NCI-H460 (cell line): ENCODE data around the gene SPEG. TPM values are rescaled to one million over a fixed set of nuclear protein-coding genes. Genes with fewer than 3 reads are reported as not detected.

Experiments used
- DNase-seq: peaks from one replicate; pipeline ENCODE4 v3.0.0-alpha.2; 2016; ENCODE audit warnings: low read depth; ENCODE audit errors: extremely low read depth
- total RNA-seq: library from RNA; depleted of rRNA; stranded (reverse); fragments of >200 nt; shearing (Covaris generic); gene quantifications from 2 replicates; pipeline ENCODE4 v1.2.3, GENCODE V29; 2014

SPEG gene
- total RNA-seq, 1 experiment from 2014 or later: 0.99 TPM

DNA sequence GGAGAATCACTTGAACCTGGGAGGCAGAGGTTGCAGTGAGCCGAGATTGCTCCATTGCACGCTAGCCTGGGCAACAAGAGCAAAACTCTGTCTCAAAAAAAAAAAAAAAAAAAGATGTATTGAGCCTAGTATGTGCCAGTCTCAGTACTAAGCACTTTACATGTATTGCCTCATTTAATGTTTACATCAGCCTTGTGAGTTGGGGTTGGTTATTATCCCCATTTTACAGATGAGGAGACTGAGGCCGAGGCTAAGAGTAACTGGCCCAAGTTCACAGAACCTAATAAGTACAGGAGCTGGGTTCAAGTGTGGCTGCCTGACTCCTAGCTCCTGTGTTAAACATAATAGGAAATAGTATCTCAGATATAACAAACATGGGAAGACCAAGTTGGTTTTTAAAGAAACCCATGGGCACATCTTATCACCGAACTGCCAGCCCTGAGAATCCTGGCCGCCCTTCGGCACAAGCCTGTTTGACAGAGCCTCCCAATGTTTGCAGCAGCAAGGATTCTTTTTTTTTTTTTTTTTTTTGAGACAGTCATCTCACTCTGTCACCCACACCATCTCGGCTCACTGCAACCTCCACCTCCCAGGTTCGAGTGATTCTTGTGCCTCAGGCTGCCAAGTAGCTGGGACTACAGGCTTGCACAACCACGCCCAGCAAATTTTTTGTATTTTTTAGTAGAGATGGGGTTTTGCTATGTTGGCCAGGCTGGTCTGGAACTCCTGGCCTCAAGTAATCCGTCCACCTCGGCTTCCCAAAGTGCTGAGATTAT lies 39.8 kb downstream of the SPEG start:
- no peak for DNase-seq

GRCh38 chr2:219475278-219475677 lies 40.6 kb downstream of the SPEG start:
- DNase-seq: no peak

GRCh38 chr2:219475697-219476651 lies 41.3 kb downstream of the SPEG start:
- peak; percentile 44 for DNase-seq

- DNase-seq: no peak
These were observed 42.1 kb downstream of the SPEG start for GRCh38 chr2:219476652-219477151.

DNA sequence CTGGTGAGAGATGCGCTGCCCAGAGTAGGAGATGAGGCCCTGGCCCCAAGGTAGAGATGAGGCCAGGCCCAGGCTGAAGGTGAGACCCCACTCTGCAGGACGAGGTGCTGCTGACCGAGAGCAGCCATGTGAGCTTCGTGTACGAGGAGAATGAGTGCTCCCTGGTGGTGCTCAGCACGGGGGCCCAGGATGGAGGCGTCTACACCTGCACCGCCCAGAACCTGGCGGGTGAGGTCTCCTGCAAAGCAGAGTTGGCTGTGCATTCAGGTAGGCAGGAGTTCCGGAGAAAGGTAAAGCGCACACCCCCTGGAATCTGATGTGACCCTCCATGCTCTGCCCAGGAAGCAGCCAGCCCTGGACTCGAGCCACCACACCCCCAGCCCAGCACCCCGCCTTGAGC lies 42.5 kb downstream of the SPEG start:
- no peak for DNase-seq

- no peak for DNase-seq
These were observed 43.2 kb downstream of the SPEG start for GRCh38 chr2:219477815-219478214.

DNA sequence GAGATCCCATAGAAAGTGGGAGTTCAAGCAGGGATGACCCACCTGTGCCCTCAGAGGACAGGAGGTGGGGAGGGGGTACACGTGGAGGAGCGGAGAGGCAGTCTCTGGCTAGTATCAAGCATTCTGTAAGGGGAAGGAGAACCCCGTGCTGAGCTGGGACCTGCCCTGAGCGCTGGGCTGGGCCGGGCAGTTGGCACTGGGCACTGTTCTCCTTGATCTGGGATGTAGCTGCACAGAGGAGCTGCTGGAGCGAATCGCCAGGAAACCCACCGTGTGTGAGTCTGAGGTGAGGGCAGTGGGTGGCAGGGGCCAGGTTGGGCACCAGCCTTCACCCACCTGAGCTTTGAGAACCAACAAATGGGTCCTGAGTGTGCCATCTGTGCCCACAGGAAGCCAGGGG lies 44.3 kb downstream of the SPEG start:
- DNase-seq: no peak

GRCh38 chr2:219480004-219480403 lies 45.4 kb downstream of the SPEG start:
- no peak for DNase-seq

- DNase-seq: no peak
These were observed 48.2 kb downstream of the SPEG start for GRCh38 chr2:219482674-219483405.

- no peak for DNase-seq
These were observed 49.1 kb downstream of the SPEG start for GRCh38 chr2:219483451-219484342.

DNA sequence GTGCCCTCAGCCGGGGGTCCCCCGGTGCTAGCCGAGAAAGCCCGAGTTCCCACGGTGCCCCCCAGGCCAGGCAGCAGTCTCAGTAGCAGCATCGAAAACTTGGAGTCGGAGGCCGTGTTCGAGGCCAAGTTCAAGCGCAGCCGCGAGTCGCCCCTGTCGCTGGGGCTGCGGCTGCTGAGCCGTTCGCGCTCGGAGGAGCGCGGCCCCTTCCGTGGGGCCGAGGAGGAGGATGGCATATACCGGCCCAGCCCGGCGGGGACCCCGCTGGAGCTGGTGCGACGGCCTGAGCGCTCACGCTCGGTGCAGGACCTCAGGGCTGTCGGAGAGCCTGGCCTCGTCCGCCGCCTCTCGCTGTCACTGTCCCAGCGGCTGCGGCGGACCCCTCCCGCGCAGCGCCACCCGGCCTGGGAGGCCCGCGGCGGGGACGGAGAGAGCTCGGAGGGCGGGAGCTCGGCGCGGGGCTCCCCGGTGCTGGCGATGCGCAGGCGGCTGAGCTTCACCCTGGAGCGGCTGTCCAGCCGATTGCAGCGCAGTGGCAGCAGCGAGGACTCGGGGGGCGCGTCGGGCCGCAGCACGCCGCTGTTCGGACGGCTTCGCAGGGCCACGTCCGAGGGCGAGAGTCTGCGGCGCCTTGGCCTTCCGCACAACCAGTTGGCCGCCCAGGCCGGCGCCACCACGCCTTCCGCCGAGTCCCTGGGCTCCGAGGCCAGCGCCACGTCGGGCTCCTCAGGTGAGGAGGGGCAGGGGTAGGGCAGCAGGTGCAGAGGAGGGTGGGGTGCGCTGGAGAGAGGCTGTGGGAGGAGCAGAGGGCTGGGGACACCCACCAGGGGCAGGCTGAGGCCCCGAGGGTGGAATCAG lies 49.9 kb downstream of the SPEG start:
- DNase-seq: no peak

GRCh38 chr2:219485201-219485580 lies 50.5 kb downstream of the SPEG start:
- no peak for DNase-seq

DNA sequence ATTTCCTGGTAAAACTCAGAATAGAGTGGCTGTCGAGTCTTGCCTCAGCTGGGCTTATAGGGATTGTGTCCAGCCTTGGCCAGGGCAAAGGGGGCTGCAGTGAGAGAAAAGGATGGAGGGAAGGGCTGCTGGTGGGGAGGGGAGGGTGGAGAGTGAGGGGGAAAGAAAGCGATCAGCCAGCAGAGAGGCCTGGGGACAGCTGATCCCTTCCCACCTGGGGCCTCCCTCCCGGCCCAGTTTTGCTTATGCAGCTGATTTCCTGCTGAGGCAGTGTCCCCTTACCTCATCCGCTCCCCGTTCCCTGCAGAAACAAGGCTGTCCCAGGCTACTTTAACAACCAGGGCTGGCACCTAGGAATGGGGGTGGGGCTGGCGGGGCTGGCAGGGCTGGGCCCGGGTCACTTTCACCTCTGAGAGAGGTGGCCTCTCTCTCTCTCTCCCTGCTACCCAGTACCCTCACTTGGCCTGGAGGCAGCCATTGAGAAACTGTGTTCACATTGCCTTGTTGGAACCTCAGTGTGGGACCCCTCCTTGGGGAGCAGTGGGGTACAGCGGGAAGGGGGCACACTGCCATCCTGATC lies 51.8 kb downstream of the SPEG start:
- no peak for DNase-seq

DNA sequence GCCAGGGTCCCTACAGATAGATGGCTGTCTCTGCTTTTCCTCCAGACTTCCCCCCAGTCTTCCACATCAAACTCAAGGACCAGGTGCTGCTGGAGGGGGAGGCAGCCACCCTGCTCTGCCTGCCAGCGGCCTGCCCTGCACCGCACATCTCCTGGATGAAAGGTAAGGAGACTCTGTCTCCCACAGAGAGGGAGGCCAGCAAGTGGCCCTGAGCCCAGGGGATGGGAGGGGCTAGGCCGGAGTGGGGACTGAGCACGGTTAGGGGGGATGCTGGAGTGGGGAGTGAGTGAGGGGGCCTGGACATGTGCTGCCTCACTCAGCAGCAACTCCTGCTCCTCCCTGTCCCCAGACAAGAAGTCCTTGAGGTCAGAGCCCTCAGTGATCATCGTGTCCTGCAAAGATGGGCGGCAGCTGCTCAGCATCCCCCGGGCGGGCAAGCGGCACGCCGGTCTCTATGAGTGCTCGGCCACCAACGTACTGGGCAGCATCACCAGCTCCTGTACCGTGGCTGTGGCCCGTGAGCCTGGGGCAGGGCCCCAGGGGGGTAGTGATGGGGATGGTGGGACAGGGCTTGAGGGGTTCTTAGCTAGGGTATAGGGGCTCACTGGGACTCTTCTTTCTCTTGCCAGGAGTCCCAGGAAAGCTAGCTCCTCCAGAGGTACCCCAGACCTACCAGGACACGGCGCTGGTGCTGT lies 53.7 kb downstream of the SPEG start:
- DNase-seq: no peak

- DNase-seq: no peak
These were observed 54.2 kb downstream of the SPEG start for GRCh38 chr2:219488844-219489194.

DNA sequence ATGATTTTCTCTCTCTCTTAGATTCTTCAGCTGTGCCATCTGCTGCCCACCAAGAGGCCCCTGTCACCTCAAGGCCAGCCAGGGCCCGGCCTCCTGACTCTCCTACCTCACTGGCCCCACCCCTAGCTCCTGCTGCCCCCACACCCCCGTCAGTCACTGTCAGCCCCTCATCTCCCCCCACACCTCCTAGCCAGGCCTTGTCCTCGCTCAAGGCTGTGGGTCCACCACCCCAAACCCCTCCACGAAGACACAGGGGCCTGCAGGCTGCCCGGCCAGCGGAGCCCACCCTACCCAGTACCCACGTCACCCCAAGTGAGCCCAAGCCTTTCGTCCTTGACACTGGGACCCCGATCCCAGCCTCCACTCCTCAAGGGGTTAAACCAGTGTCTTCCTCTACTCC lies 54.7 kb downstream of the SPEG start:
- DNase-seq: no peak

GRCh38 chr2:219490186-219490585 lies 55.5 kb downstream of the SPEG start:
- no peak for DNase-seq

DNA sequence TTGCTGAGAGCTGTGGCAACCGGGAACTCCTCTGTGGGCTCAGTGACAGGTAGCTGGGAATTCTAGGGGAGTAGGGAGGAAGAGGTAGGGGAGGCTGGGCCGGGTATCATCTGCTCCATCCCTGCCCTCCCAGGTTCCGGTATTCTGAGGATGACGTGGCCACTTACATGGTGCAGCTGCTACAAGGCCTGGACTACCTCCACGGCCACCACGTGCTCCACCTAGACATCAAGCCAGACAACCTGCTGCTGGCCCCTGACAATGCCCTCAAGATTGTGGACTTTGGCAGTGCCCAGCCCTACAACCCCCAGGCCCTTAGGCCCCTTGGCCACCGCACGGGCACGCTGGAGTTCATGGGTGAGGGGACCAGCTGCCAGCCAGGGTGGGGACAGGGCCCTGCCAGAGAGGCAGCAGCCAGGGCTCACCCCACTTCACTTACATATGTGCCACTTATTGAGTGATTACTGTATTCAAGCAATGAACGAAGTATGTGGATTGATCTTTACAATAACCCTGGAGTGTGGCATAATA lies 56.0 kb downstream of the SPEG start:
- DNase-seq: no peak
